HEK293 (cell line): ENCODE results near the gene UBL4A.

Experiments
- CTCF ChIA-PET: fragments of 350-600 bp; formaldehyde crosslinking; extraction: SDS; loops from one replicate; lab custom pipeline; 2021; ENCODE audit warnings: antibody characterized with exemption; lab: Yijun Ruan, JAX
- POLR2A ChIA-PET: fragments of 300-600 bp; formaldehyde crosslinking; extraction: SDS; loops from one replicate; lab custom pipeline; 2020; ENCODE audit warnings: antibody characterized with exemption, inconsistent platforms; lab: Yijun Ruan, JAX
- H3K27ac ChIP-seq: fragments of 200-500 bp; sonication (Bioruptor generic); 2 replicates; pipeline ENCODE4 v1.5.1; 2014; ENCODE audit warnings: low read depth, low read length, control low read depth, inconsistent platforms; ENCODE audit errors: extremely low read depth
- H3K36me3 ChIP-seq, 2 experiments: fragments of 200-500 bp in 1 of 2; sonication (Bioruptor generic) in 1 of 2; 1 replicate in 1 of 2; 2 replicates in 1 of 2; pipeline ENCODE4 v1.5.1; 2014 to 2017; ENCODE audit warnings: inconsistent platforms in 2 of 2, low read length in 2 of 2; ENCODE audit not compliant: control insufficient read depth in 2 of 2, insufficient read depth in 1 of 2
- H3K4me1 ChIP-seq: fragments of 200-500 bp; sonication (Bioruptor generic); 2 replicates; pipeline ENCODE4 v1.5.1; 2014; ENCODE audit warnings: mild to moderate bottlenecking, low read length, inconsistent platforms; ENCODE audit not compliant: control insufficient read depth, insufficient read depth
- H3K4me3 ChIP-seq: 2 replicates; pipeline ENCODE4 v1.5.1; 2011; ENCODE audit warnings: low read depth, mild to moderate bottlenecking, control low read depth, low read length, moderate library complexity
- H3K9me3 ChIP-seq: fragments of 200-500 bp; sonication (Bioruptor generic); 2 replicates; pipeline ENCODE4 v1.5.1; 2014; ENCODE audit warnings: low read depth, low read length, inconsistent platforms; ENCODE audit not compliant: control insufficient read depth, insufficient read depth
- EGR2 ChIP-seq: fragments of 450-650 bp; formaldehyde crosslinking; IDR thresholded peaks from 2 replicates; pipeline ENCODE4 v1.5.1; 2016; ENCODE audit warnings: low read depth, missing biosample characterization, missing genetic modification characterization
- GLIS1 ChIP-seq: fragments of 450-650 bp; formaldehyde crosslinking; IDR thresholded peaks from 2 replicates; pipeline ENCODE4 v1.5.1; 2016; ENCODE audit warnings: missing biosample characterization, missing genetic modification characterization
- GLIS2 ChIP-seq: fragments of 450-650 bp; formaldehyde crosslinking; IDR thresholded peaks from 2 replicates; pipeline ENCODE4 v1.5.1; 2016; ENCODE audit warnings: missing biosample characterization, missing genetic modification characterization
- PRDM10 ChIP-seq: fragments of 450-650 bp; formaldehyde crosslinking; IDR thresholded peaks from 2 replicates; pipeline ENCODE4 v1.5.1; 2016; ENCODE audit warnings: missing biosample characterization, missing genetic modification characterization
- PRDM2 ChIP-seq: fragments of 450-650 bp; formaldehyde crosslinking; IDR thresholded peaks from 2 replicates; pipeline ENCODE4 v1.5.1; 2016; ENCODE audit warnings: missing biosample characterization, missing genetic modification characterization, borderline replicate concordance
- ZNF148 ChIP-seq: fragments of 450-650 bp; formaldehyde crosslinking; IDR thresholded peaks from 2 replicates; pipeline ENCODE4 v1.5.0; 2017; ENCODE audit warnings: missing biosample characterization, missing genetic modification characterization, borderline replicate concordance
- ZNF16 ChIP-seq: fragments of 450-650 bp; formaldehyde crosslinking; IDR thresholded peaks from 2 replicates; pipeline ENCODE4 v1.5.1; 2016; ENCODE audit warnings: low read depth, missing biosample characterization, missing genetic modification characterization
- ZNF221 ChIP-seq: fragments of 450-650 bp; formaldehyde crosslinking; IDR thresholded peaks from 2 replicates; pipeline ENCODE4 v1.5.1; 2017; ENCODE audit warnings: missing biosample characterization, missing genetic modification characterization, borderline replicate concordance
- ZNF223 ChIP-seq: fragments of 450-650 bp; formaldehyde crosslinking; IDR thresholded peaks from 2 replicates; pipeline ENCODE4 v1.5.1; 2016; ENCODE audit warnings: missing biosample characterization, missing genetic modification characterization
- ZNF311 ChIP-seq: fragments of 450-650 bp; formaldehyde crosslinking; IDR thresholded peaks from 2 replicates; pipeline ENCODE4 v1.5.1; 2017; ENCODE audit warnings: missing biosample characterization, missing genetic modification characterization, borderline replicate concordance
- ZNF341 ChIP-seq: fragments of 450-650 bp; formaldehyde crosslinking; IDR thresholded peaks from 2 replicates; pipeline ENCODE4; 2016; ENCODE audit warnings: low read depth, missing biosample characterization, missing genetic modification characterization
- ZNF600 ChIP-seq: fragments of 450-650 bp; formaldehyde crosslinking; IDR thresholded peaks from 2 replicates; pipeline ENCODE4 v1.5.1; 2016; ENCODE audit warnings: missing biosample characterization, missing genetic modification characterization
- ZNF610 ChIP-seq: fragments of 450-650 bp; formaldehyde crosslinking; IDR thresholded peaks from 2 replicates; pipeline ENCODE4 v1.5.1; 2016; ENCODE audit warnings: missing biosample characterization, missing genetic modification characterization, borderline replicate concordance
- ZNF626 ChIP-seq: fragments of 450-650 bp; sonication (Bioruptor Pico); formaldehyde crosslinking; IDR thresholded peaks from 2 replicates; pipeline ENCODE4 v1.5.1; 2018; ENCODE audit warnings: missing biosample characterization, missing genetic modification characterization, inconsistent platforms
- ZNF658 ChIP-seq: fragments of 450-650 bp; formaldehyde crosslinking; IDR thresholded peaks from 2 replicates; pipeline ENCODE4; 2016; ENCODE audit warnings: missing biosample characterization, missing genetic modification characterization
- ZSCAN30 ChIP-seq: fragments of 450-650 bp; IDR thresholded peaks from 2 replicates; pipeline ENCODE4 v1.5.1; 2018; ENCODE audit warnings: missing biosample characterization, mild to moderate bottlenecking, missing genetic modification characterization, moderate library complexity
- TF ChIP-seq, protein P1 (sequence below): fragments of 450-650 bp; formaldehyde crosslinking; IDR thresholded peaks from 2 replicates; pipeline ENCODE4 v1.5.1; 2016; ENCODE audit warnings: missing biosample characterization, missing genetic modification characterization
- TF ChIP-seq, protein P2 (sequence below): fragments of 450-650 bp; IDR thresholded peaks from 2 replicates; pipeline ENCODE4 v1.5.1; 2018; ENCODE audit warnings: missing biosample characterization, missing genetic modification characterization

The UBL4A gene

GRCh38 chrX:154490414-154491083 is 4.1 kb upstream of the UBL4A start, which contains the start of gene SLC10A3 (continued):
- TF ChIP-seq PRDM2 (tag by site-specific recombination): no peak
- no peak for TF ChIP-seq ZNF610 (tag by site-specific recombination)
- no peak for TF ChIP-seq ZNF658 (tag by site-specific recombination)
- TF ChIP-seq PRDM10: 0 out of 2 replicates have a peak, but pooled peaks have one; percentile 63

- no peaks in the 10 kb centered on the region; the same call in 1 of the 2 replicates for H3K4me1 ChIP-seq
- H3K9me3 ChIP-seq: no peaks in the 10 kb centered on the region; the same call in 1 of the 2 replicates
- CTCF ChIA-PET: interaction anchor here (0.6 to 2.5 kb wide), 3 partner anchors 37 to 55 kb away, joined by 3 to 8 read pairs (median 3); no protein-coding TSS in a partner anchor
- peak overlapping the region; percentile 37 for H3K4me3 ChIP-seq
- POLR2A ChIA-PET: interaction anchor here (0.7 to 3.1 kb wide), 25 partner anchors 8 to 696 kb away, joined by 3 to 35 read pairs (median 6); partner anchors contain the start of genes DNASE1L1, FAM3A, IDH3G and LAGE3
- peak overlapping the region; percentile 76; the same call in 1 of the 2 replicates for H3K27ac ChIP-seq
- peaks cover 0 to 21% of the 10 kb centered on the region in 2 experiments; a peak in 1 of 3 replicates for H3K36me3 ChIP-seq
- TF ChIP-seq, protein P1, sequence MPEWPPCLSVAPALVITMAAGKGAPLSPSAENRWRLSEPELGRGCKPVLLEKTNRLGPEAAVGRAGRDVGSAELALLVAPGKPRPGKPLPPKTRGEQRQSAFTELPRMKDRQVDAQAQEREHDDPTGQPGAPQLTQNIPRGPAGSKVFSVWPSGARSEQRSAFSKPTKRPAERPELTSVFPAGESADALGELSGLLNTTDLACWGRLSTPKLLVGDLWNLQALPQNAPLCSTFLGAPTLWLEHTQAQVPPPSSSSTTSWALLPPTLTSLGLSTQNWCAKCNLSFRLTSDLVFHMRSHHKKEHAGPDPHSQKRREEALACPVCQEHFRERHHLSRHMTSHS (tag by site-specific recombination): no peak
- TF ChIP-seq, protein P2, sequence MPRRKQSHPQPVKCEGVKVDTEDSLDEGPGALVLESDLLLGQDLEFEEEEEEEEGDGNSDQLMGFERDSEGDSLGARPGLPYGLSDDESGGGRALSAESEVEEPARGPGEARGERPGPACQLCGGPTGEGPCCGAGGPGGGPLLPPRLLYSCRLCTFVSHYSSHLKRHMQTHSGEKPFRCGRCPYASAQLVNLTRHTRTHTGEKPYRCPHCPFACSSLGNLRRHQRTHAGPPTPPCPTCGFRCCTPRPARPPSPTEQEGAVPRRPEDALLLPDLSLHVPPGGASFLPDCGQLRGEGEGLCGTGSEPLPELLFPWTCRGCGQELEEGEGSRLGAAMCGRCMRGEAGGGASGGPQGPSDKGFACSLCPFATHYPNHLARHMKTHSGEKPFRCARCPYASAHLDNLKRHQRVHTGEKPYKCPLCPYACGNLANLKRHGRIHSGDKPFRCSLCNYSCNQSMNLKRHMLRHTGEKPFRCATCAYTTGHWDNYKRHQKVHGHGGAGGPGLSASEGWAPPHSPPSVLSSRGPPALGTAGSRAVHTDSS (tag by site-specific recombination): no peak
- TF ChIP-seq ZNF341 (tag by site-specific recombination) (peak; percentile 72), ZNF16 (tag by site-specific recombination) (no peak), ZNF148 (tag by site-specific recombination) (no peak), ZNF600 (peak; percentile 69; the same call in 1 of the 2 replicates), GLIS2 (tag by site-specific recombination) (peak; percentile 53; the same call in 1 of the 2 replicates), ZNF221 (tag by site-specific recombination) (no peak), GLIS1 (tag by site-specific recombination) (no peak), ZNF626 (tag by site-specific recombination) (no peak), EGR2 (tag by site-specific recombination) (no peak), ZSCAN30 (tag by site-specific recombination) (no peak), ZNF311 (no peak), ZNF223 (tag by site-specific recombination) (no peak)
These were observed 3.6 kb upstream of the UBL4A start for GRCh38 chrX:154490021-154490413.
